ENCODE data around the gene ALDOB. TPM values are rescaled to one million over a fixed set of nuclear protein-coding genes. Genes with fewer than 3 reads are reported as not detected.

ALDOB gene
- total RNA-seq, 1 experiment from 2014 or later, result not detected

DNA sequence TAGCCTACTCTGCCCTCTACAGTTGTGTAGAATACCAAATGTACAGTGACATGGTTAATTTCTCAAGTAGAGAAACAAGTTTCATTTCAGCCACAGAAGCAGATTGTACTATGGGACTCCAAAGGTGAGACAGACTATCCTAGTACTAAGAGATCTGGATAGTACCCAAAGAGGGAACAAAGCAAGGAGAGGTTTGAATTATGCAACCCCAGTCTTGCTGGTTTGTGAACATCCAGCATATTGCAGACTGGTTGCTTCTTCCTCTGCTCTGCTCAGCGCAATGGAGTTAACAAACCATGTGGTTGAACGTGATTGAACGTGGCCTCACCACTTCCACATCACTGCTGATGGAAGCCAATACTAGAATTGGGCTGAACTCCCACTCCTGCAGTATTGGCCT is 43.3 kb upstream of the ALDOB start:
- no peaks in the 10 kb centered on the region for H4K20me1 ChIP-seq (ENCODE audit: control insufficient read depth, insufficient read depth, insufficient read length)
- peaks cover 8% of the 10 kb centered on the region for H3K4me1 ChIP-seq (ENCODE audit: insufficient read depth, low read length)
- Mint-ChIP-seq H3K9me3 (no peaks in the 10 kb centered on the region), H3K27ac (no peak overlapping the region), H3K4me1 (peaks cover 26 to 34% of the 10 kb centered on the region in 2 experiments), H3K27me3 (ENCODE audit: low read depth) (peaks cover under 1% of the 10 kb centered on the region), H3K4me3 (no peak overlapping the region), H3K36me3 (ENCODE audit: insufficient read depth in 1 of 3, low read depth in 3 of 3) (peaks cover 18 to 31% (median 30%) of the 10 kb centered on the region in 3 experiments)
- no peak overlapping the region for H3K18ac ChIP-seq (ENCODE audit: insufficient read length, low read depth, low read length)
- no peak overlapping the region for H2BK15ac ChIP-seq (ENCODE audit: low read depth, low read length)
- no peaks in the 10 kb centered on the region for H3K79me2 ChIP-seq (ENCODE audit: insufficient read depth, low read length)
- no peak overlapping the region for H2BK5ac ChIP-seq (ENCODE audit: insufficient read length, low read length)
- no CpG with 5 or more reads among the region's 3 CpGs for WGBS (ENCODE audit: extremely low coverage, insufficient read length, low lambda C conversion rate)
- no peak overlapping the region for H3K14ac ChIP-seq (ENCODE audit: insufficient read depth, low read length)
- H3K56ac ChIP-seq (ENCODE audit: insufficient read length, low read depth, low read length), result no peak overlapping the region
- no peaks in the 10 kb centered on the region for H3K27me3 ChIP-seq (ENCODE audit: insufficient read depth, low read length)
- no peak overlapping the region for H3T11ph ChIP-seq (ENCODE audit: low read length)
- H3K27ac ChIP-seq (ENCODE audit: insufficient read length, low read depth, low read length), result no peak overlapping the region
- no peak overlapping the region for H4K8ac ChIP-seq (replicated peaks; ENCODE audit: insufficient read length, low read depth, low read length)
- H2BK20ac ChIP-seq (ENCODE audit: low read depth, low read length, poor library complexity, severe bottlenecking), result no peak overlapping the region
- no peak overlapping the region for H4K91ac ChIP-seq (ENCODE audit: insufficient read length, low read depth, low read length)
- 0 out of 3 replicates have a peak, but pooled peaks have one; percentile 4 for TF ChIP-seq CTCF (conservative IDR thresholded peaks at IDR 0.05)
- no peak overlapping the region for H2BK120ac ChIP-seq (ENCODE audit: low read depth, low read length, poor library complexity, severe bottlenecking)
- no peak overlapping the region for H4K5ac ChIP-seq (ENCODE audit: insufficient read length, low read depth, low read length)
- H3K9me3 ChIP-seq (ENCODE audit: control insufficient read depth, low read depth, low read length), result no peaks in the 10 kb centered on the region
- no peak overlapping the region for H3K9ac ChIP-seq (ENCODE audit: extremely low read depth, insufficient read length, low read length)
- H3K23ac ChIP-seq (ENCODE audit: insufficient read length, low read depth, low read length), result no peak overlapping the region
- H2AK5ac ChIP-seq (ENCODE audit: insufficient read length, low read length), result no peak overlapping the region
- no peak overlapping the region for H2AFZ ChIP-seq (ENCODE audit: low read length)
- H2BK12ac ChIP-seq (ENCODE audit: insufficient read length, low read depth, low read length), result no peak overlapping the region
- DNase-seq, result no peak
- H3K4me2 ChIP-seq (ENCODE audit: insufficient read depth, insufficient read length, low read length), result no peak overlapping the region
- no peaks in the 10 kb centered on the region for H3K79me1 ChIP-seq (ENCODE audit: insufficient read depth, low read depth, low read length, poor library complexity, severe bottlenecking)
- no peak overlapping the region for H3K4ac ChIP-seq (ENCODE audit: low read depth, low read length)
- no peaks in the 10 kb centered on the region for H3K23me2 ChIP-seq (ENCODE audit: insufficient read length, low read depth, low read length, poor library complexity, severe bottlenecking)
